ENCODE results near the gene OCSTAMP. TPM values are rescaled to one million over a fixed set of nuclear protein-coding genes. Genes with fewer than 3 reads are reported as not detected.

The OCSTAMP gene
- total RNA-seq, 1 donor from 2014 or later, result not detected

- Mint-ChIP-seq H3K27me3 (no peaks in the 10 kb centered on the region), H3K36me3 (peaks cover 29% of the 10 kb centered on the region), H3K9me3 (peaks cover 9% of the 10 kb centered on the region), H3K4me1 (ENCODE audit: unreplicated experiment) (no peaks in the 10 kb centered on the region), H3K4me3 (no peak overlapping the region), H3K27ac (no peak overlapping the region)
- DNase-seq (ENCODE audit: extremely low spot score, unreplicated experiment), result no peak
- TF ChIP-seq CTCF (conservative IDR thresholded peaks at IDR 0.05), result no peak
Observed at GRCh38 chr20:46494077-46494476, 56.4 kb downstream of the OCSTAMP start.

- H3K27me3 Mint-ChIP-seq, result no peaks in the 10 kb centered on the region
- H3K4me1 Mint-ChIP-seq (ENCODE audit: unreplicated experiment), result no peaks in the 10 kb centered on the region
- no peak for TF ChIP-seq CTCF (conservative IDR thresholded peaks at IDR 0.05)
- H3K4me3 Mint-ChIP-seq, result no peak overlapping the region
- no peak overlapping the region for H3K27ac Mint-ChIP-seq
- DNase-seq (ENCODE audit: extremely low spot score, unreplicated experiment), result no peak
- no peaks in the 10 kb centered on the region for H3K9me3 Mint-ChIP-seq
- peaks cover 6% of the 10 kb centered on the region for H3K36me3 Mint-ChIP-seq
Observed at GRCh38 chr20:46491354-46491753, 59.1 kb downstream of the OCSTAMP start.

Other genes starting within 250 kb of the OCSTAMP start
- 1.3 and 1.8 TPM in 2 replicates for gene CDH22, start 242.2 kb downstream of the OCSTAMP start, total RNA-seq (ENCODE audit: low replicate concordance)
- gene ELMO2, start 144.0 kb downstream of the OCSTAMP start, total RNA-seq (ENCODE audit: low replicate concordance), result 35.1 and 49.1 TPM in 2 replicates
- gene ZNF334, start 37.1 kb downstream of the OCSTAMP start, total RNA-seq (ENCODE audit: low replicate concordance), result 12.6 and 19.7 TPM in 2 replicates
- 3.2 and 7.9 TPM in 2 replicates for gene SLC13A3, start 100.8 kb upstream of the OCSTAMP start, total RNA-seq (ENCODE audit: low replicate concordance)
- gene TP53RK, start 138.8 kb upstream of the OCSTAMP start, total RNA-seq (ENCODE audit: low replicate concordance), result 11.4 and 13.6 TPM in 2 replicates
- gene SLC2A10, start 159.0 kb upstream of the OCSTAMP start, total RNA-seq (ENCODE audit: low replicate concordance), result 12.3 and 15.8 TPM in 2 replicates

All from type B pancreatic cell (in vitro differentiated cells).